Esophagus squamous epithelium (tissue), 5 donors: Measurements from ENCODE around the gene TNIP3. TPM values are rescaled to one million over a fixed set of nuclear protein-coding genes. Genes with fewer than 3 reads are reported as not detected.

ENCODE experiments used
- DNase-seq: peaks from one replicate; lab custom pipeline; 2025; lab: John Stamatoyannopoulos, UW
- H3K27ac ChIP-seq, 4 donors: fragments of 200-600 bp; sonication (generic); one replicate each; pipeline ENCODE4 v1.5.1; 2016 to 2019; ENCODE audit warnings: mild to moderate bottlenecking in 1 of 4
- H3K27me3 ChIP-seq, 4 donors: fragments of 200-600 bp; sonication (generic); 1 replicate in 3 of 4; 2 replicates in 1 of 4; pipeline versions ENCODE4 v1.5.1 to v1.6.0; 2017 to 2021; ENCODE audit warnings: antibody characterized with exemption in 1 of 4
- H3K36me3 ChIP-seq, 3 donors: fragments of 200-600 bp; sonication (generic); one replicate each; pipeline ENCODE4 v1.5.1; 2016 to 2019
- H3K4me1 ChIP-seq, 3 donors: fragments of 200-600 bp; sonication (generic); one replicate each; pipeline ENCODE4 v1.5.1; 2017 to 2019
- H3K4me3 ChIP-seq, 4 donors: fragments of 200-600 bp; sonication (generic); 1 replicate in 3 of 4; 2 replicates in 1 of 4; pipeline ENCODE4 v1.5.1; 2016 to 2019; ENCODE audit warnings: mild to moderate bottlenecking in 2 of 4, moderate library complexity in 1 of 4
- H3K9me3 ChIP-seq, 3 donors: fragments of 200-600 bp; sonication (generic); one replicate each; pipeline ENCODE4 v1.5.1; 2016 to 2019
- CTCF ChIP-seq, 6 experiments: fragments of 450-650 bp in 4 of 6; fragments of 200-600 bp in 2 of 6; sonication (generic) in 2 of 6; IDR thresholded peaks; one replicate each; pipeline ENCODE4 v1.5.1; 2016 to 2019; ENCODE audit warnings: antibody characterized with exemption in 6 of 6, mild to moderate bottlenecking in 4 of 6, moderate library complexity in 4 of 6
- POLR2A ChIP-seq, 4 donors: fragments of 450-650 bp; IDR thresholded peaks; one replicate each; pipeline ENCODE4 v1.6.1; 2017; ENCODE audit warnings: antibody characterized with exemption in 4 of 4, mild to moderate bottlenecking in 4 of 4, moderate library complexity in 3 of 4
- WGBS, 2 donors: methylation state at CpG; one replicate each; pipeline ENCODE4 v1.1.5; 2018; 5-methylcytosine and 5-hydroxymethylcytosine counted together
- intact Hi-C: fragments of 100-400 bp; cut with DNase I; formaldehyde crosslinking; loops from one replicate; pipeline ENCODE4 v1.15.0; 2022
- total RNA-seq, 4 donors: library from RNA; depleted of rRNA; stranded (reverse); fragments of >200 nt; gene quantifications; one replicate each; pipeline ENCODE4 v1.1.0, GENCODE V29; 2016
- donor health status: DM: yes; HTN: yes; CAD: no.

Gene TNIP3
- total RNA-seq, 4 donors from 2014 or later, result 0.15 to 6.5 (median 2.5) TPM

GRCh38 chr4:121145430-121145829 lies 18.7 kb downstream of the TNIP3 start:
- Histone ChIP-seq H3K4me1 (no peaks in the 10 kb centered on the region), H3K27me3 (no peaks in the 10 kb centered on the region), H3K36me3 (no peaks in the 10 kb centered on the region), H3K27ac (no peak overlapping the region), H3K9me3 (no peaks in the 10 kb centered on the region), H3K4me3 (no peak overlapping the region)
- intact Hi-C loops, result no loop called here
- no peak for DNase-seq
- TF ChIP-seq POLR2A (IDR thresholded peaks at IDR 0.05) (no peak), CTCF (IDR thresholded peaks at IDR 0.05) (no peak)
- 93 to 97% methylated on average over 1 of the region's 1 CpG for WGBS, 2 donors

- Histone ChIP-seq H3K9me3 (no peaks in the 10 kb centered on the region), H3K4me1 (no peaks in the 10 kb centered on the region), H3K4me3 (no peak overlapping the region), H3K27ac (no peak overlapping the region), H3K27me3 (no peaks in the 10 kb centered on the region), H3K36me3 (no peaks in the 10 kb centered on the region)
- WGBS, 2 donors, result 65 to 88% methylated on average over 2 of the region's 2 CpGs
- intact Hi-C loops, result no loop called here
- no peak for TF ChIP-seq POLR2A (IDR thresholded peaks at IDR 0.05)
- no peak for TF ChIP-seq CTCF (IDR thresholded peaks at IDR 0.05)
- DNase-seq, result no peak
Observed at GRCh38 chr4:121144021-121144420, 20.1 kb downstream of the TNIP3 start.

- Histone ChIP-seq H3K4me3 (no peak overlapping the region), H3K9me3 (no peaks in the 10 kb centered on the region), H3K27me3 (no peaks in the 10 kb centered on the region), H3K4me1 (no peaks in the 10 kb centered on the region), H3K27ac (no peak overlapping the region), H3K36me3 (no peaks in the 10 kb centered on the region)
- TF ChIP-seq CTCF (IDR thresholded peaks at IDR 0.05) (no peak), POLR2A (IDR thresholded peaks at IDR 0.05) (no peak)
- DNase-seq, result no peak
- intact Hi-C loops, result no loop called here
Observed at GRCh38 chr4:121143131-121143530, 21.0 kb downstream of the TNIP3 start.

- Histone ChIP-seq H3K27ac (no peak overlapping the region), H3K4me1 (no peaks in the 10 kb centered on the region), H3K9me3 (no peaks in the 10 kb centered on the region), H3K27me3 (no peaks in the 10 kb centered on the region), H3K4me3 (no peak overlapping the region), H3K36me3 (no peaks in the 10 kb centered on the region)
- DNase-seq, result no peak
- intact Hi-C loops, result no loop called here
- TF ChIP-seq CTCF (IDR thresholded peaks at IDR 0.05) (no peak), POLR2A (IDR thresholded peaks at IDR 0.05) (no peak)
- 79 to 81% methylated on average over 5 of the region's 5 CpGs for WGBS, 2 donors
Observed at GRCh38 chr4:121140716-121141460, 23.2 kb downstream of the TNIP3 start.

- DNase-seq, result no peak
- Histone ChIP-seq H3K27ac (no peak overlapping the region), H3K27me3 (no peaks in the 10 kb centered on the region), H3K9me3 (no peaks in the 10 kb centered on the region), H3K4me3 (no peak overlapping the region), H3K4me1 (no peaks in the 10 kb centered on the region), H3K36me3 (no peaks in the 10 kb centered on the region)
- 67 to 79% methylated on average over 7 of the region's 7 CpGs for WGBS, 2 donors
- TF ChIP-seq CTCF (IDR thresholded peaks at IDR 0.05) (no peak), POLR2A (IDR thresholded peaks at IDR 0.05) (no peak)
- intact Hi-C loops, result no loop called here
Observed at GRCh38 chr4:121139533-121140222, 24.4 kb downstream of the TNIP3 start.
